A673 (cell line): ENCODE results near the gene MAPKAP1. TPM values are rescaled to one million over a fixed set of nuclear protein-coding genes. Genes with fewer than 3 reads are reported as not detected.

Experiments
- BruUV-seq: library from RNA; stranded (reverse); fragments of 400-500 nt; replicated peaks from 2 replicates; lab custom pipeline; 2021; lab: Mats Ljungman, UMichigan
- CTCF ChIA-PET: fragments of 300-600 bp; sonication (Branson Sonifier 250); formaldehyde crosslinking; loops from one replicate; lab custom pipeline; 2022; ENCODE audit warnings: antibody characterized with exemption; lab: Charles Lee
- POLR2A ChIA-PET: fragments of 300-600 bp; sonication (Branson Sonifier 250); formaldehyde crosslinking; loops from one replicate; lab custom pipeline; 2022; ENCODE audit warnings: antibody characterized with exemption; ENCODE audit not compliant: low non-redundant PET; lab: Charles Lee
- DNase-seq: peaks from one replicate; pipeline ENCODE4 v3.0.0-alpha.2; 2015; ENCODE audit warnings: low spot score
- H3K27ac ChIP-seq: fragments of 200-600 bp; sonication (generic); 2 replicates; pipeline ENCODE4 v1.5.1; 2016; ENCODE audit warnings: mixed run types, low read depth, mild to moderate bottlenecking, mixed read lengths, antibody characterized with exemption, low read length; ENCODE audit not compliant: poor library complexity, severe bottlenecking
- H3K27me3 ChIP-seq: fragments of 200-600 bp; sonication (generic); replicated peaks from 2 replicates; pipeline ENCODE4 v1.6.1; 2017; ENCODE audit warnings: mixed run types, low read depth, mild to moderate bottlenecking, mixed read lengths, antibody characterized with exemption, low read length; ENCODE audit not compliant: insufficient read depth, poor library complexity
- H3K36me3 ChIP-seq: fragments of 200-600 bp; sonication (generic); 2 replicates; pipeline ENCODE4 v1.6.1; 2016; ENCODE audit warnings: mixed run types, mild to moderate bottlenecking, mixed read lengths, antibody characterized with exemption, low read length; ENCODE audit not compliant: insufficient read depth, poor library complexity, severe bottlenecking
- H3K4me1 ChIP-seq: fragments of 200-600 bp; sonication (generic); 2 replicates; pipeline ENCODE4 v1.6.1; 2017; ENCODE audit warnings: mixed run types, mild to moderate bottlenecking, mixed read lengths, antibody characterized with exemption, low read length; ENCODE audit not compliant: insufficient read depth, poor library complexity, severe bottlenecking
- H3K4me3 ChIP-seq: fragments of 200-600 bp; sonication (generic); 2 replicates; pipeline ENCODE4 v1.5.1; 2016; ENCODE audit warnings: low read depth, mixed run types, mild to moderate bottlenecking, mixed read lengths, low read length; ENCODE audit not compliant: poor library complexity, severe bottlenecking
- H3K9me3 ChIP-seq: fragments of 200-600 bp; sonication (generic); 2 replicates; pipeline ENCODE4 v1.6.1; 2016; ENCODE audit warnings: mixed run types, low read depth, mild to moderate bottlenecking, mixed read lengths, antibody characterized with exemption, low read length; ENCODE audit not compliant: poor library complexity, severe bottlenecking
- EZH2 ChIP-seq: fragments of 200-600 bp; sonication (generic); IDR thresholded peaks from 2 replicates; pipeline ENCODE4 v1.6.1; 2017; ENCODE audit warnings: borderline replicate concordance, low read depth, mild to moderate bottlenecking, mixed read lengths, antibody characterized with exemption, low read length; ENCODE audit not compliant: poor library complexity, severe bottlenecking
- intact Hi-C: fragments of 100-400 bp; cut with micrococcal nuclease; formaldehyde crosslinking; loops from one replicate; pipeline ENCODE4 v1.10.0; 2022; ENCODE audit not compliant: unreplicated experiment
- total RNA-seq: library from RNA; stranded (reverse); gene quantifications from 2 replicates; pipeline ENCODE4 v1.2.3, GENCODE V29; 2021
- TF ChIP-seq, protein P1 (sequence below): fragments of 300-800, 200-600 bp; sonication (generic); conservative IDR thresholded peaks from 2 replicates; pipeline ENCODE4 v1.5.1; 2017; ENCODE audit warnings: low read depth, mild to moderate bottlenecking, antibody characterized with exemption, low read length, moderate library complexity, mixed read lengths

MAPKAP1 gene
- total RNA-seq, 1 experiment from 2014 or later: 98.7 TPM

DNA sequence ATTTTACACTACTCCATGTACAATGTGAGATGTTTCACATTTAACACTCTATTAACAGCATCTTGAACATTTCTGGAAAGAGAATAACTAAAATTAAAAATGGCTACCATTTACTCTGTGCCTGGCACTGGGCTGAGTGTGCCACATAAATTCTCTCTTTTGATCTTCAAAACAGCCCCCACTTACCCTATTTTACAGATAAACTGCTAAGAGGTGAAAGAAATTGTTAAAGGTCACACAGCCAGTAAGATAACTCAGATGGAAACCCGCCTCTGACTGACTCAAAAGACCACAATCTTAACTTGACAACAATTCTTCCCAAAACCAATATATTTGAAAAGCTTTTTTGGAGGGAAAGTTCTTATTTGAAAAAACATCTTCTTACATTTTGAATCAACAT lies 97.3 kb downstream of the MAPKAP1 start:
- POLR2A ChIA-PET: no interaction called here
- intact Hi-C loops: no loop called here

DNA sequence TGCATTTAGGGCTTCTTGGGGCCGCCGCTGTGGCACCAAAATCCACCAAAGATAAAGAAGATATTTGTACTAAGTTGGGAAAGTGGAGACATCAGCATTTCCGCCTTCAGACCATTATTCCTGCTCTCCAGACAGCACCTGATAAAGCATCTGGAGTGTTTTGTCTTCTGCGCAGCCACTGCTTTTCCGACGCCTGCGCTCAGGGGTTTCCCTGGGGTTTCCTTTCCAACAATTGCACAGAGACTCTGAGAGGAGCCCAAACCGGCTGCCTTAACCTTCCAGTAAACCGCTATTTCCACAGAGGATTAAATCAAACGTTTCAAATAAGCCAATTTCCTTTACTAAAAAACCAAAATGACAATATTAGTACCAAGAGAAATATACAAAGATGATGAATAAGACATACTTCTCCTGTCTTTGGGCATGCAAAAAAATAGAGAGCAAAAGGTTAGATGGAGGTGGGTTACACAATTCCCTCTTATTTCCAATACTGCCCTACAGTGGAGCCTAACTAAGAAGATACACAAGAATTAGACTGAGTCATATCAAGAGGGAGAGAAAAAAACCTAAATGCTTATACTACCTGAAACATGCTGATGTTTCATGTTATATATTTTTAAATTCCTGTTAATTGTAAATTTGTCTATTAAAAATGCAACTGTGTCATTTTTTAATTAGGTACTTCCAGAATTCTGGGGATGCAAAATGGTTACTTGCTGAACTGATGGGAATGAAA lies 98.4 kb downstream of the MAPKAP1 start:
- H3K27ac ChIP-seq: no peak overlapping the region
- no peak overlapping the region for H3K4me3 ChIP-seq
- H3K27me3 ChIP-seq: no peaks in the 10 kb centered on the region
- TF ChIP-seq, protein P1, sequence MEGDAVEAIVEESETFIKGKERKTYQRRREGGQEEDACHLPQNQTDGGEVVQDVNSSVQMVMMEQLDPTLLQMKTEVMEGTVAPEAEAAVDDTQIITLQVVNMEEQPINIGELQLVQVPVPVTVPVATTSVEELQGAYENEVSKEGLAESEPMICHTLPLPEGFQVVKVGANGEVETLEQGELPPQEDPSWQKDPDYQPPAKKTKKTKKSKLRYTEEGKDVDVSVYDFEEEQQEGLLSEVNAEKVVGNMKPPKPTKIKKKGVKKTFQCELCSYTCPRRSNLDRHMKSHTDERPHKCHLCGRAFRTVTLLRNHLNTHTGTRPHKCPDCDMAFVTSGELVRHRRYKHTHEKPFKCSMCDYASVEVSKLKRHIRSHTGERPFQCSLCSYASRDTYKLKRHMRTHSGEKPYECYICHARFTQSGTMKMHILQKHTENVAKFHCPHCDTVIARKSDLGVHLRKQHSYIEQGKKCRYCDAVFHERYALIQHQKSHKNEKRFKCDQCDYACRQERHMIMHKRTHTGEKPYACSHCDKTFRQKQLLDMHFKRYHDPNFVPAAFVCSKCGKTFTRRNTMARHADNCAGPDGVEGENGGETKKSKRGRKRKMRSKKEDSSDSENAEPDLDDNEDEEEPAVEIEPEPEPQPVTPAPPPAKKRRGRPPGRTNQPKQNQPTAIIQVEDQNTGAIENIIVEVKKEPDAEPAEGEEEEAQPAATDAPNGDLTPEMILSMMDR: no peak
- no peak for TF ChIP-seq EZH2
- H3K4me1 ChIP-seq: no peaks in the 10 kb centered on the region
- intact Hi-C loops: no loop called here
- CTCF ChIA-PET: no interaction called here
- no peak for DNase-seq
- POLR2A ChIA-PET: no interaction called here
- no TSS peak for BruUV-seq
- no peaks in the 10 kb centered on the region for H3K9me3 ChIP-seq
- no peaks in the 10 kb centered on the region for H3K36me3 ChIP-seq

More for the DNA sequence above, 97.3 kb downstream of the MAPKAP1 start:
- no TSS peak for BruUV-seq
- TF ChIP-seq, protein P1: no peak
- TF ChIP-seq EZH2: no peak
- Histone ChIP-seq H3K27ac (no peak overlapping the region), H3K27me3 (no peaks in the 10 kb centered on the region), H3K4me3 (no peak overlapping the region), H3K36me3 (no peaks in the 10 kb centered on the region), H3K9me3 (no peaks in the 10 kb centered on the region), H3K4me1 (no peaks in the 10 kb centered on the region)
- CTCF ChIA-PET: no interaction called here
- no peak for DNase-seq

DNA sequence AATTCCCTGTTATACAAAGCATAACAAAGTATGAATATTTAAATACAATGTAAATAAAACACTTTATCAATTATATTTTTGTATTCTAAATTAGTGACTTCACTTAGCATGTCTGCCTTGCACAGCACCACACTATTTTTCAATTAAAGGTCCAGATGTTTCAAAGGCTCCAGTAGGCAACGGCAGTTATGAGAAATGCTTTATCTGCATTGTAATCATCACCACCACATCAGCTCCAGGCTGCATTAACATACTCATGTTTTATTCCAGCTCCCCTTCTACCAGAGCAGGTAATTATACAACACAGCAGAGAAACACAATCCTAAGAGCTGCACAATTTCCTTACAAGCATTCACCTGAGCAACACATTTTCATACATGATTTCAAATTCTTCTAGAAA lies 102.8 kb downstream of the MAPKAP1 start:
- ChIA-PET CTCF (no interaction called here), POLR2A (no interaction called here)
- H3K4me1 ChIP-seq: no peaks in the 10 kb centered on the region
- H3K27me3 ChIP-seq: no peaks in the 10 kb centered on the region
- intact Hi-C loops: no loop called here
- H3K36me3 ChIP-seq: no peaks in the 10 kb centered on the region
- no peak overlapping the region for H3K27ac ChIP-seq
- H3K9me3 ChIP-seq: no peaks in the 10 kb centered on the region
- H3K4me3 ChIP-seq: no peak overlapping the region
- BruUV-seq: no TSS peak
- no peak for DNase-seq
- TF ChIP-seq, protein P1: no peak
- no peak for TF ChIP-seq EZH2
